Hematopoietic multipotent progenitor cell treated with erythropoietin and hydrocortisone succinate and interleukin-3 and kit ligand, for 8 days (in vitro differentiated cells): ENCODE data around the gene RTL5.

ENCODE experiments used
- DNase-seq: peaks from one replicate; pipeline ENCODE4 v3.0.0-alpha.2; 2015

The RTL5 gene

DNA sequence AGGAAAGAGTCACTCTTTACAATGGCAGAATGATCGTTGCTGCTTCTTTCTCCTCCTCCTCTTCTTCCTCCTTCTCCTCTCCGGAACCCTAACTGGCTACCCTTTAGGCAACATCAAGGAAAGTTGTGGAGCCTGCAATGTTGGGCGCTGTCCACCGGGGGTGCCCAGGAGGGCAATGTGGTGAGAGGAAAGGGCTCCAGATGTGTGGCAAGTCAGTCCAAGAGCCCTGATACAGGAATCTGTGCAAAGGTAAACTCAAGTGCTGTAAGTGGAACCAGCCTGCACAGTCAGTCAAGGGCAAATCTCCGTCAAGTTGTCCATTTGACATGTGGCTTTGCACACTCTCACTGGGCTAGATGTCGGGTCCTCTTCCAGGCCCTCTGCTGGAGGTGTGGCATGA is 2.8 kb downstream of the RTL5 start:
- DNase-seq: peak; percentile 39

DNA sequence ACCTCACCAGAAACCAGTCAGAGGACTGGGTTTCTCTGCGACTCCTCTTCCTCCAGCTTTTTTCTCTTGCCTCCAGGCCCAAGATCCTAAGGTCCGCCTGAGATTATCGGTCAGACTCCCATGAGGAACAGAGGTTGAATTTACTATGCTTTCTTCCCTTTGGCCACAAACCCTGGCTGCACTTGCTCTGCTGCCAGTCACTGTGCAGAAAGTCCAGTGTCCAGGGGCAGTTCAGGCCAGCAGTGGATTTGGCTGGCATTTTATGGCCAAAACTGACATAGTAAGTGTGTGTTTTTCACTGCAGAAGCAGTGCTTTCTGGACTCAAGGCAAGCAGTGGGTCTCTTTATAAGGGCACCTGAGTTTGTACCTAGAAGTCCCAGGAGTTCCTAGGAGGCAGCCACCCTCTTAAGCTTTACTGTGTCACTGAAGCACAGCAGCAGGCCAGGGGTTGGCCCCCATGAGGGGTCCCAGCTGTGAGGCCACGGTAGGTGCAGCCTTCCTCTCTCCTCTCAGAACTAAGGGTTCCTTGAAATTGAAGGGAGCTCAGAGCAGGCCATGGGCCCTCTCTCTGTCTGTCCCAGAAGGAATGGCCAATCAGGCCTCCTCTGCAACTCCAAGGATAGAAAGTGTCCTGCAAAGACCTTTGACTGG is 3.4 kb downstream of the RTL5 start:
- no peak for DNase-seq

DNA sequence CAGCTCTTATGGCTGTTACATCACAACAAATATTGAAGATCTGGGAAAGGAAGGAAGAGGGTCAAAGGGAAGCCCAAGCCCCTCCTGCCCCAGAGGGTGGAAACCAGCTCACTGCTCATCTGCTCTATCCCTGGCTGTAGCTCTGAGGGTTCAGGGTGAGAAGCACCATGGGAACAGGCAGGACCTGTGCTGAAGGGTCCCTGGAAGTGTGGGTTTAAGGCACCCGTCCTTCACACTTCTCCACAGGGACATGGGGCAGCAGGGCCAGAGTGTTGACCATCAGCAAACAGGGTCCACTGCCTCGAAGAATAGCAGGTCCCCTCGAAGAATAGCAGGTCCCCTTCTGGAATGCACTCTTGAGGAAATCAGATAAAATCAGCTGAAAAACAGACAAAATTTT is 4.4 kb downstream of the RTL5 start:
- no peak for DNase-seq

DNA sequence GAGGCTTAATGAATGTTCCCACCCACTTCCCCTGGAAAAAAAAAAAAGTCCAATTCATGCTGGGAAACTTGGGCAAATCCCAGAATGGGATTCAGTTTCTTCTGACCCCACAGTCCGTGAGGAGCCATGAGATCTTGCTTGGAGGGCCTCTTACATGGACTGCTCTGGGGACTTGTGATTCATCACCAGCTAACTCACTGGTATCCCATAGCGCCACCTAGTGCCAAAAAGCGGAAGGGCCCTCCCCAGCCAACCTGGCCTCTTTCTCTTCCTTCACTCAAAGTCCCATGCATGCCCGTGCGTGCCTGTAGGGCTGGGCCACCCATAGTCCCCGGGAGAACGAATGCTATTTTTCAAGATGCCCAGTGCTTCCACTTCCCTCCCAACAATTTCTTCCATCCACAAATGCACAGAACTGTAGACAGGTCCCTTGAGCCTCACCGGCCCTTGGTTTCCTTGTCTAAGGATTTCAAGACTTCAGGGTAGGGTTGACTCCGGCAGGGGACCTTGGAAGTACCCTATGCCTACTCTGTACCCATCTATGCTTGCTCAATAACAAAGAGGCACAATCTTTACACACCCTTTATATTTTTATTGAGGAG is 5.1 kb downstream of the RTL5 start:
- DNase-seq: peak; percentile 77

DNA sequence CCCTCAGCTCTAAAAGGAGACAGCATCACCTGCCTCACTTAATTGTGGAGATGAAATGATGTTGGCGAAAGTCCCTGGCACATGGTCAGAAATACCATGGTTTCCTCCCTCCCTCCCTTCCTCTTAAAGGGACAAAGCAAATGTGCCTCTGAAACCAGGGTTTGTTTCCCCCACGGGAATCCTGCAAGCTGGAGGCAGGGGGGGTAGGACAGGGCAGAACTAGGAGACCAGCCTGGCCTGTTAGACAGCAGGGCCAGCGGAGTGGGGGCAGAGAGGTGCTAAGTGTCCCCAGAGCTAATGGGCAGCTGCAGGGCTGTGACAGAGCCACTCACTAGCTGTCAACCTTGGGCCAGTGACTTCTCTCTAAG is 5.7 kb downstream of the RTL5 start:
- no peak for DNase-seq

DNA sequence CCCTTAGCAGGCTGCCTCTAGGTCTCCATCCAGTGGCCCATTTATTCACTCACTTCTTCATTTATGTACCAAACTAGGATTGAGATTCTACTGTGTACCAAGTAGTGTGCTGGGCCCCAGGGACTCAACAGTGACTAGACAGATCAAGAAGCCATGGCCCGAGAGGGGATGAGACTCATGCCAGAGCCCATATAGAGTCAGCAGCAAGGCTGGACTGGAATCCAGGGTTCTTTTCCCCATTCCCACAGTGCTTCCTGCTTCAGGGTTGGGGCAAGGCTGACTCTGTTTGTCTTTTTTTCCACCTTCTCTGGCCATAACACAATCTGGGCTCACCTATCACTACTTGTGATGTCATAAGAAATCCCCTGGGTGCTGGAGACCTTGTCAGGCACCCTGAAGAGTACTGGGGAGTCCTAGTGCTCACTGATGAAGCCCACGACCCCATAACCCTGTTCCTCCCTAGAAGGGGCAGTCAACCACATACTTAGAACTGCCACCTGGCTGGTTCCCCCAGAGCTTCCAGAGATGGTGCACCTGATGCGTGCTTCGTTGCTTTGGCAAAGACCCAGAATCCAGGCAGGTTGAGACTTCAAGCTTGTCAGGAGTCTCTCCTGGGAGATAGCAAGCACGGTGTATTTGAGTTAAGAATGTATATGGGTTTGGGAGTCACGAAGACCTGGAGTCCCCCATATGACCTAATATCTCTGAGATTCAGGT is 6.2 kb downstream of the RTL5 start:
- no peak for DNase-seq

DNA sequence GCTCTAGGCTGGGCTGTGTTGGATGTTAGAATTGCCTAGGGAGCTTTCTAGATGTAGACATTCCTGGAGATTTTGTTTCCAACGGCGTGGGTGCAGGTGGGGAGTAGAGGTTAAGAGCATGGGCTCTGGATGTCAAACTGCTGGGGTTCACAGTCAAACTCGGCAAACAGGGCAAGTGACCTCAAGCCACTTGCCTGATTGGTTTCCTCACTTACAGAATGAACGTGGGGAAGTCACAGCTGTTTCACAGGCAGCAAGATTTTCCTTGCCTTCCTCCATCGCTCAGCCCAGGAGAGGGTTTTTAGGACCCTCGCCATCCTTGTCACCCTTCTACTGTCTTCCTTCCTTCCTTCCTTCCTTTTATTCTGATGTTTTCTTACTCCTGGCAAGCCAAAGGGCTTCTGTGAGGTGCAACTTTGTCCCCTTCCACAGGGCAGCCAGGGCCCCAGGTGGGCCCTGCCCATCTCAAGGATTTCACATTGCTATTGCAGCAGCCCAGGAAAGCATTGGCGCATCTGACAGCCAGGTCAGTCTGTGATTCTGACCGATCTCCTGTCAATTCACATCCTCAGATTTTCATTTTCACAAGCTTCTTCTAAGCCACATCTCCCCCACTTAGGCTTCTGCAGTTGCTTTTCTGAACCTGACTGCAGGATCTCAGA is 7.0 kb downstream of the RTL5 start:
- no peak for DNase-seq

DNA sequence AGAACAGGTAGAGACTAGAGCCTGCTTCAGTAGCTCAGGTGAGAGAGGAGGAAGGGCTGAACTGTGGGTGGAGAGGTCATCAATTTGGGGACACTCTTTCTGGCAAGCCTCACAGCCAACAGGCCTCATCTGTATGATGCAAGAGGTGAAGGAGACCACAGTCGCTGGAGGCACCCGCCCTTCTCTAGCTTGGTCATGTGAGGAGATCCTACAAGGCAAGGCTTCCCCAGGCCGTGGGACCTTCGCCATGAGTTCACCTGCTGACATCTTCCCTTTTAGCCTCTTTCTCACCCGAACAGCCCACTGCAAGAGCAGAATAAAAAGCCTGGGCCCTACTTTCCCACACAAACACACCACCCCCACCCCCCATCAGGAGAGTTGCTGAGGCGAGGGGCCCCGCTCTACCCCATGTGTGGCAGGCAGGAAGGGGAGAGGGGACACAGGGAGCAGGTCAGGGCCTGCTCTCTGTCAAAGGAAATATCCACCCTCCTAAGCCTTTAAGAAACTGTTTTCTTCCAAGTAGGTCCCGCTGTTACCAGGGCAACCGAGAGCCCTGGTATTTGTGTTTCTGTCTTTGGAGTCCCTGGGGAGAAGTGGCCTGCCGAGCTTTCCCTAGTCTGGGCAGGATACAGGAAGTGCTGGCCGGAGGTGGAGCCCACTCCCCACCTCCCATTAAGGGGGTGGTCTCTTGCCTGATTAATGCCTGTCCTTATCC is 8.1 kb downstream of the RTL5 start:
- no peak for DNase-seq

DNA sequence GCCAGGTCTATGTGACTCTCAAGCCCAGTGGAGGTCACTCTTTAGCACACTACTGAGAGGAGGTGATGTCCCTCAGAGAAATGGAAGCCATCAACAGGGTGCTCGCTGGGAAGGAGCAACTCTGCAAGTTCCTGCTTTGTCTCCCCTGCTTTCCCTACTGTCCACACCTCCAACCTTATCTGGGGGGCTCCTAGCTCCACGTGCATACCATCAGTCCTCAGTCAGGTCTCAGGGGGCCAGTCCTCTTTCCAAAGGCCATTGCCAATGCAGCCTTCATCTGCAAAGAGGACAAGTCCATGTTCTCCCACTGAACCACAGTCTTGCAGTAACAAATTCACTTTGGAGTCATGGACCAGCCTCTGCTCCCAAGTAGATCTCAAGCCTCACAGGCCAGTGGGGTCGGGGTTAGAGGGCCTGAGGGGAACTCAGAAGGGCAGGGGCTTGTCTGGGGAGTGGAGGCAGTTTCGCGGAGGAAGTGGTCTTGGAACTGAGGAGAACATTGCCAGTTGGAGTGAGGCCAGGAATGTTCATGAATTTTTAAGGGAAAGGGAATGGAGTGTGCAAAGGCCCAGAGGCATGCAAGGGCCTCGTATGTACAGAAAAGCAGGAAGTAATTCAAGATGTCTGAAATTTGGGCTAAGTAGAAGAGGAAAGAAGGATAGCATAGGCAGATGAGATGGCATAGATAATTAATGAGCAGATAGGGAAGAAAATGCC is 8.9 kb downstream of the RTL5 start:
- no peak for DNase-seq

DNA sequence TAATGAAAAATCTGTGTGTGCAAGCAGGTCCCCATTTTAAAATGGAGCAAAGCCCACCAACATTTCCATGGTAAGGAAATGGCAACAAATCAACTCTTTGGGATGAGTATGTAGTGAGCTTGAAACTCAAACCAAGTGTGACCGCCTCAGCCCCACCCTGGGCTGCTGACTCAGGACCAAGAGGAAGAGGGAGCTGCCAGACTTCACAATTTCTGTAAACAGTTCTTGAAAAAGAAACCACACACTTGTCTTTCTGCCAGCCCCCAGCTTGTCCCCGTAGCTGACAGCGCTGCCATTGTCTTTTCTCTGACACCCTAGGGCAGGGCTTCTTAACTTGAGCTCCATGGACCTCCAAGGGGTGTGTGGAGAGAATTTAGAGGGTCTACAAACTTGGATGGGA is 10.3 kb downstream of the RTL5 start:
- peak; percentile 67 for DNase-seq

DNA sequence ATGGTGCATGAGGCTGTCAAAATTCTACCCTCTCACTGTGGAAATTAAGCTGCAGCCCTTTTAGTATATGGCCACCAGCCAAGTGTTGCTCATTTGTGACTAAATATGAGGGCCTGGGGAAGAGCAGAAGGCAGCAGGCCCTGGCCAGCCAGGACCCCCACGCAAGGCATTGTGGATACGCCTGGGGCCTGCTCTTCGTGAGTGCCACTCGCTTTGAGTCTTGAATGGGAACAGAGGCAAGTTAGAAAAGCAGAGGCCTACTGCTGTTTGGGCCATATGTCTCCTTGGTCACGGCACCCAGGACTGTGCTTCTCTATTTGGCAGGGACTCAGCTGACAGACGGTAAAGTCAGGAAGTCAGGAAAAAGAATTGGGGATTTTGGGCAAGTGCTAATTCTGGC is 10.9 kb downstream of the RTL5 start:
- no peak for DNase-seq

DNA sequence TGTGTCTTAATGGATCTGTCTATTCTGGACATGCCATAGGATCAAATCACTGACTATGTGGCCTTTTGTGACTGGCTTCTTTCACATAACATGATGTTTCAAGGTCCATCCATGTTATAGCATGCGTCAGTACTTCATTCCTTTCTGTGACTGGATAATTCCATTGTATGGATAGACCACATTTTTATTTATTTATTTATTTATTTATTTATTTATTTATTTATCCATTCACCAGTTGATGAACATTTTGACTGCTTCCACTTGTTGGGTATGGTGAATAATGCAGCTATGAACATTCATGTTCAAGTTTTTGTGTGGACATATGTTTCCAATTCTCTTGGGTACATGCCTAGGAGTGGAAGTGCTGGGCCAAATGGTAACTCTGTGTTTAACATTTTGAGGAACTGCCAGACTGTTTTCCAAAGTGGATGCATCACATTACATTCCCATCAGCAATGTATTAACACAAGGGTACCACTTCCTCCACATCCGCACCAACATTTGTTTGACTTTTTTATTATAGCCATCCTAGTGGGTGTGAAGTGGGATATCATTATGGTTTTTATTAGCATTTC is 14.0 kb downstream of the RTL5 start:
- DNase-seq: no peak

DNA sequence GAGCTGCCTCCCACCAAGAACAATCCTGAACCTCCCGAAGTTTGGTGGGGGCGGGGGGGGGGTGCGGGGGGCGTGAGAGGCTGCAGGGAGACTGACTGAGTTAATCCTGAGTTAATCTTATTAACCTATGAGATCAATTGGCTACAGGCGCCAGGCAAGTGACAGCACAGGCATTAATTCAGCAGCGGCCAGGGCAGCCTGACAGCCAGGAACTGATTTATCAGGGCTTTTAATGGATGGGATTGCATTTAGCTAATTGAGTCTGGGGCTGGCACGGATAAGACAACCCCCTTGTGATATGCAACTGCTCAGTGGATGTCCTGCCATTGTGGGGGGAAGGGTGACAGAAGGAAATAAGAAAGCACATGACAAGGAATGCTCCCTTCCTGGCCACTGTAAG is 16.3 kb downstream of the RTL5 start:
- no peak for DNase-seq

DNA sequence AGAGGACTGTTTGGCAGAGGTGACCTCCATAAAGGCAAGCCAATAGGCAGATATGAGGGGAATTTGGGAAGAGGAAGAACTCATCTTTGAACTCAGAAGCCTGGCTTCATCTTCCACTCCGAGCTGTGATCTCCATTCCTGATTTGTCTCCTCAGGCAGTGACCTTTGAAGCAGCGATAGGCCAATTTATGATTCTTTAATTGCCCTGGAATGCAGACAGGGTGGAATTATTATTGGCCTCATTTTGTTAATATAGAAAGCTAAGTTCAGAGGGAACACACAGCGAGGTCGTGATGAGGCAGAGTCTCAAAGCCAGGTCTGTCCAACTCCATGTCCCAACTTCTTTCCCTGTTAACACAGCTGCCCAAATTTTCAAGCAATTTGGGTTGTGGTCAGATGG is 16.9 kb downstream of the RTL5 start:
- DNase-seq: no peak

DNA sequence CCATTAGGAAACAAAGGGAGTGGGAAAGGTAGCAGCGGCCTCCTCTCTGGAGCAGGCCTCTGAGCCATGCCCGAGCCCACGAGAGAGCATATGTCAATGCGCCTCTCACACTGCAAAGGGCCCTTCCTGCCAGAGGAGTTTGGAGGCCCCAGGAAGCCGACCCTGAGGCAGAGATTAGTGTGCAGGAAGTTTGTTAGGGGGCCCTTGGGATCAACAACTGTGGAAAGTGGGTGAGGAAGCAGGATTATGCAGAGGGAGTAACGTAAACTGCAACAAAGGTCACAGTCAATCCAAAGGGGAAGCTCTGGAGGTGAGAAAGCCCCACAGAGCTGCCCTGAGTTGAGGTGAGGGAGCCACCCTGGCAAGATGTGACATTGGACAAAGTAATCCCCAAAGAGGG is 17.4 kb downstream of the RTL5 start:
- DNase-seq: no peak

DNA sequence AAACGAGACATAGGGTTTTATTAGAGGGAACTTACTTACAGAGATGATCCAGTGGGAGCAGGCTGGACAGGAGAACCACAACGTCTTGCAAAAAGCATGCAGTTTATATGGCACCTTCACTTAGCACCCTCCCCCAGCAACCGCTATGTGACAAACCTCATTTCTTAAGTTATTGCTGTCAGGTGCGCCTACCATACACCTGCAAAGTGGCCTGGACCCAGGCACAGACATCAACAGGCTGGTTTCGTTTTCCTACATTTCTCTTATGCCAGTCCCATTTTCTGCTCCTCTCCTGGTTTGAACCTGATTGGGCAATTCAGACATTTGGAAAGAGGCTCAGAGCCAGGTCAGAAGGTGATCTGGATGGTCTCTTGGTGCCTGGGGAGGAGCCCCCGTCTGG is 18.3 kb downstream of the RTL5 start:
- no peak for DNase-seq

DNA sequence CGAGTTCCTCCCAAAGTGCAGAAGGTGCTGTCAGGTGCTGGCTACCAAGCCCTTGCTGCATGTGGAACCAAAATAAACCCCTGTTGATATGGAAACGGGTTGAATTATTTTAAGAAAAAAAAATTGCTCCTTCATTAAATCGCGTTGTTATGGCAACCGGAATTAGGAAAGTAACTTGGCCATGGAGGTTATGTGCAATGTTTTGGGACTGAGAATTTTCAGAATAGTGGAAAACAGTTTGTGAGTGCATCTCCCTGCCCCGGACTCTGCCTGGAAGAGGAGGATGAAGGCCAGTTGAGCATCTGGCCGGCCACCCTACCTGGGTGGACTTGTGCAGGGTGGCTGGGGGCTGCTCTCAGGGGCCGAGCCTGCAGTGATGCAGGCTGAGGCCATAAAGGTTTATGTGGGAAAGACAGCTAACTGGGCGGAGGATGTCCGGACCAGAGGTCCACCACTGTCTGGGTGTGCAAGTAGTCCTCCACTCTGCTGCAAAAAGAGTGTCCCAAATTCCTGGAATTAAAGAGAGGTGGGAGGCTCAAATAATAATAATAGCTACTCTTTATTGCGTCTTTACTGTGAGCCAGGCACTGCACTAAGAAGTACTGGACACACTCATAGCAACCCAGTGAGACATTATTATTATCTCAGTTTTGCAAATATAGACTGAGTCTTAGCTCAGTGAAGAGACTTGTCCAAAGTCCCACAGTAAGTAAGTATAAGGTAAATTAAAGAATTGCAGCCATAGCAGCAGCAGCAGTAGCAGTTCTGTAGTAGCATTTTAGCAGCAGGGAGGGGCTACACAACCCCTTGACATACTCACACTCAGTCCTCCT is 20.6 kb downstream of the RTL5 start:
- no peak for DNase-seq

DNA sequence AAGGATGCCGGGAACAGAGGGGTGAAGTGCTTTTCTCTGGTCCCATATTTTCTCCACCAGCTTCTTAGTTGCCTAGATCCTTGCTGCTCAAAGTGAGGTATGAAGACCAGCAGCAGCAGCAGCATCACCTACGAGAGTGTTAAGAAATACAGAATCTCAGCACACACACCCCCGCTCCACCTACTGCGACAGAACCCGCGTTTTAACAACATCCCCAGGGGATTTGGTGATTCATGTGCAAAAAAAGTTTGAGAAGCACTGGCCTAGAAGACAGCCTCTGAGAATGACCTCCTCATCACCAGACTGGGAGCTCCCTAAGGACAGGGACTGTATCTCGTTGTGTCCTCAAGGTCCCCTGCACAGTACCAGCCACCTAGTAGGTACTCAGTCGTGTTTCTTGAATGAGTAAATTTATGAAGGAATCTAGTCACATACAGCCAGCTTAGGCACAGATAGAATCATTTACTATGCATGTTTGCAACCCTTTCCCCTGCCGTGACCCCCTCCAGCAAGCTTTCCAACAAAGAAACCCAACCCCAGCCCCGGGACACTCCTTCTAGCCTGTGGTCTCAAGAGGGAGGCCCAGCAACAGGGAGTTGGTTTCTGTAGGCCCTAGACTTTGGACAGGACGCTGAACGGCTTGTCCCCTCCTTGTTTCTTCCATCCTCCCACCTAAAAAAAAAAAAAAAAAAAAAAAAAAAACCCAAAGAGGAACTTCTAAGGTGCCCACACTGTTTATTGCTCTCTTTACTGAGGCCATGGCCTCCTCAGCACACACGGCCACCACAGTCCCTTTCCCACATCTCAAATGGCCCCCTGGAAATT is 21.5 kb downstream of the RTL5 start:
- no peak for DNase-seq

DNA sequence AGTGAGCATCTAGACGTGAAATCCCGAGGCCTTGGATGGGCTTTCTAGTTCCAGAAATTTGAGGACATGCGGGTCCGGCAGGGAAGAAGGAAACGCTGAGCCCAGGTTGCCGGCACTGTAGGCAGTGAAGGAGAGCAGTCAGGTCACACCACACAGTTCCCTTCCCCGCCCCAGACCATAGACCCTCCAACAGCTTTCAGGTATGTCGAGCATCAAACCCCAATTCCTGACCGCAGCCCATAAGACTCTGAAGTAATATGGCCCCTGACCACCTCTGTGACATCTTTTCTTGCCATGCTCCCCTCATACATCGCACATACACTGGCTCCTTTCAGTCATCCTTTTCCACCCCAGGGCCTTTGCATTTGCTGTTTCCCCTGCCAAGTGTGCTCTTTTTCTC is 23.0 kb downstream of the RTL5 start:
- DNase-seq: no peak

DNA sequence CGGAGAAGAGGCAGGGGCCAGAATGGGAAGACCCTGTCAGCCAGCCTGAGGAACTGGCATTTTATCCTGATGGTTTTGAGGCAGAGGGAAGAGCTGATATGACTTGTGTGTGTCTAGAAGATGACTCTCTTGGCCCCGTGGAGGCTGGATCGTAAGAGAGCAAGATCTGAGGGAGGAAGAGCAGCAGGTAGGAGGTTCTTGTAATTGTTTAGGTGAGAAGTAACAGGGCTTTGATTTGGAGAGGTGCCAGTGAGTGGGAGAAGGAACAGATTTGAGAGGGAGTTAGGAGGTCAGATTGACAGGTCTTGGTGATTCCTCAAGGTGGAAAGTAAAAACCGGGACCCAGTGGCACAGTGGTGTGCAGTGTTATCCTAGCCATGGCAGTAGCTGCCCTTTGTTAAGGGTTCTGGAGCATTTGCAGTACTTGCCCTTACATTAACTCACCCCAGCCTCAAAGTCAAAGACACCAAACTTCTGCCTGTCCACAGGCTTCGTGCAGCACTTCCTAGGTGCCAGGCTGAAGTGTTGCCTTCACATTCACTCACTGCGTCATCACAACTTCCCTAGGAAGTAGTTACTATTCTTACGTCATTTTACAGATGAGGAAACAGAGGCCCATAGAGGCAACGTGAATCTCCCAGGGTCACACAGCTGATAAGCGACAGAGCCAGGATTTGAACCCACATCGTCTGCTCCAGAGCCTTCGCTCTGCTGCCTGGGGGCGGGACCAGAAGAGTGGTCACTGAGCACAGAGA is 23.7 kb downstream of the RTL5 start:
- DNase-seq: no peak
